Esophagus squamous epithelium (tissue), 5 donors: Measurements from ENCODE around the gene DCAF5. TPM values are rescaled to one million over a fixed set of nuclear protein-coding genes. Genes with fewer than 3 reads are reported as not detected.

Experiments
- DNase-seq: peaks from one replicate; lab custom pipeline; 2025; lab: John Stamatoyannopoulos, UW
- H3K27ac ChIP-seq, 4 donors: fragments of 200-600 bp; sonication (generic); one replicate each; pipeline ENCODE4 v1.5.1; 2016 to 2019; ENCODE audit warnings: mild to moderate bottlenecking in 1 of 4
- H3K27me3 ChIP-seq, 4 donors: fragments of 200-600 bp; sonication (generic); 1 replicate in 3 of 4; 2 replicates in 1 of 4; pipeline versions ENCODE4 v1.5.1 to v1.6.0; 2017 to 2021; ENCODE audit warnings: antibody characterized with exemption in 1 of 4
- H3K36me3 ChIP-seq, 3 donors: fragments of 200-600 bp; sonication (generic); one replicate each; pipeline ENCODE4 v1.5.1; 2016 to 2019
- H3K4me1 ChIP-seq, 3 donors: fragments of 200-600 bp; sonication (generic); one replicate each; pipeline ENCODE4 v1.5.1; 2017 to 2019
- H3K4me3 ChIP-seq, 4 donors: fragments of 200-600 bp; sonication (generic); 1 replicate in 3 of 4; 2 replicates in 1 of 4; pipeline ENCODE4 v1.5.1; 2016 to 2019; ENCODE audit warnings: mild to moderate bottlenecking in 2 of 4, moderate library complexity in 1 of 4
- H3K9me3 ChIP-seq, 3 donors: fragments of 200-600 bp; sonication (generic); one replicate each; pipeline ENCODE4 v1.5.1; 2016 to 2019
- CTCF ChIP-seq, 6 experiments: fragments of 450-650 bp in 4 of 6; fragments of 200-600 bp in 2 of 6; sonication (generic) in 2 of 6; IDR thresholded peaks; one replicate each; pipeline ENCODE4 v1.5.1; 2016 to 2019; ENCODE audit warnings: antibody characterized with exemption in 6 of 6, mild to moderate bottlenecking in 4 of 6, moderate library complexity in 4 of 6
- POLR2A ChIP-seq, 4 donors: fragments of 450-650 bp; IDR thresholded peaks; one replicate each; pipeline ENCODE4 v1.6.1; 2017; ENCODE audit warnings: antibody characterized with exemption in 4 of 4, mild to moderate bottlenecking in 4 of 4, moderate library complexity in 3 of 4
- WGBS, 2 donors: methylation state at CpG; one replicate each; pipeline ENCODE4 v1.1.5; 2018; 5-methylcytosine and 5-hydroxymethylcytosine counted together
- intact Hi-C: fragments of 100-400 bp; cut with DNase I; formaldehyde crosslinking; loops from one replicate; pipeline ENCODE4 v1.15.0; 2022
- total RNA-seq, 4 donors: library from RNA; depleted of rRNA; stranded (reverse); fragments of >200 nt; gene quantifications; one replicate each; pipeline ENCODE4 v1.1.0, GENCODE V29; 2016
- donor health status: DM: yes; HTN: yes; CAD: no.

Gene DCAF5
- total RNA-seq, 4 donors from 2014 or later: 12.4 to 34.7 (median 20.9) TPM

- Histone ChIP-seq H3K4me3 (no peak overlapping the region), H3K4me1 (peaks cover 8 to 48% (median 11%) of the 10 kb centered on the region in 3 donors), H3K27me3 (no peaks in the 10 kb centered on the region), H3K27ac (peak overlapping the region in 1 of 4 donors; percentile 76), H3K36me3 (peaks cover 0 to 74% (median 0%) of the 10 kb centered on the region in 3 donors), H3K9me3 (no peaks in the 10 kb centered on the region)
- 58 to 69% methylated on average over 4 of the region's 4 CpGs for WGBS, 2 donors
- DNase-seq: no peak
- intact Hi-C loops: loop anchor here (5.0 kb wide), 1 partner anchor 178 kb away; no protein-coding TSS in a partner anchor
- TF ChIP-seq POLR2A (IDR thresholded peaks at IDR 0.05): no peak
- TF ChIP-seq CTCF (IDR thresholded peaks at IDR 0.05): peak in 5 of 6 experiments; percentile 47 to 73 (median 55)
These were observed 62.6 kb downstream of the DCAF5 start for GRCh38 chr14:69090187-69090789.

- DNase-seq: no peak
- no peaks in the 10 kb centered on the region for H3K9me3 ChIP-seq
- intact Hi-C loops: no loop called here
- TF ChIP-seq CTCF (IDR thresholded peaks at IDR 0.05) (no peak), POLR2A (IDR thresholded peaks at IDR 0.05) (no peak)
- 61 to 75% methylated on average over 1 of the region's 1 CpG for WGBS, 2 donors
- no peak overlapping the region for H3K4me3 ChIP-seq
- H3K4me1 ChIP-seq: peaks cover 8 to 42% (median 11%) of the 10 kb centered on the region in 3 donors
- peak overlapping the region in 3 of 4 donors; percentile 53 to 76 (median 73) for H3K27ac ChIP-seq
- H3K27me3 ChIP-seq: no peaks in the 10 kb centered on the region
- H3K36me3 ChIP-seq: peaks cover 0 to 84% (median 0%) of the 10 kb centered on the region in 3 donors
These were observed 63.9 kb downstream of the DCAF5 start for GRCh38 chr14:69089046-69089445.

GRCh38 chr14:69088586-69088985 lies 64.3 kb downstream of the DCAF5 start:
- Histone ChIP-seq H3K36me3 (peaks cover 0 to 84% (median 0%) of the 10 kb centered on the region in 3 donors), H3K4me3 (no peak overlapping the region), H3K27me3 (no peaks in the 10 kb centered on the region), H3K9me3 (no peaks in the 10 kb centered on the region), H3K4me1 (peaks cover 8 to 38% (median 11%) of the 10 kb centered on the region in 3 donors), H3K27ac (peak overlapping the region; percentile 49 to 76 (median 63))
- WGBS, 2 donors: 25 to 27% methylated on average over 1 of the region's 1 CpG
- DNase-seq: no peak
- TF ChIP-seq CTCF (IDR thresholded peaks at IDR 0.05) (no peak), POLR2A (IDR thresholded peaks at IDR 0.05) (no peak)
- intact Hi-C loops: no loop called here

GRCh38 chr14:69087061-69087461 lies 65.9 kb downstream of the DCAF5 start:
- Histone ChIP-seq H3K4me3 (no peak overlapping the region), H3K4me1 (peaks cover 8 to 34% (median 11%) of the 10 kb centered on the region in 3 donors), H3K9me3 (no peaks in the 10 kb centered on the region), H3K27ac (peak overlapping the region; percentile 31 to 76 (median 61)), H3K36me3 (peaks cover 0 to 85% (median 0%) of the 10 kb centered on the region in 3 donors), H3K27me3 (no peaks in the 10 kb centered on the region)
- TF ChIP-seq CTCF (IDR thresholded peaks at IDR 0.05) (no peak), POLR2A (IDR thresholded peaks at IDR 0.05) (no peak)
- DNase-seq: no peak
- WGBS, 2 donors: 28 to 66% methylated on average over 3 of the region's 3 CpGs
- intact Hi-C loops: no loop called here

- no peak for DNase-seq
- 75 to 81% methylated on average over 3 of the region's 3 CpGs for WGBS, 2 donors
These were observed 66.4 kb downstream of the DCAF5 start for GRCh38 chr14:69086537-69086936.

More at GRCh38 chr14:69086537-69086936, 66.4 kb downstream of the DCAF5 start:
- Histone ChIP-seq H3K4me3 (no peak overlapping the region), H3K27ac (peak overlapping the region; percentile 31 to 76 (median 61)), H3K27me3 (no peaks in the 10 kb centered on the region), H3K4me1 (peaks cover 8 to 34% (median 11%) of the 10 kb centered on the region in 3 donors), H3K9me3 (no peaks in the 10 kb centered on the region), H3K36me3 (peaks cover 0 to 85% (median 0%) of the 10 kb centered on the region in 3 donors)
- TF ChIP-seq CTCF (IDR thresholded peaks at IDR 0.05): no peak
- intact Hi-C loops: no loop called here
